ENCODE data around the gene SORBS2.

SORBS2 gene

GRCh38 chr4:185836241-185837084 is 24.5 kb upstream of the SORBS2 start:
- DNase-seq (ENCODE audit: low read depth), result no peak

DNA sequence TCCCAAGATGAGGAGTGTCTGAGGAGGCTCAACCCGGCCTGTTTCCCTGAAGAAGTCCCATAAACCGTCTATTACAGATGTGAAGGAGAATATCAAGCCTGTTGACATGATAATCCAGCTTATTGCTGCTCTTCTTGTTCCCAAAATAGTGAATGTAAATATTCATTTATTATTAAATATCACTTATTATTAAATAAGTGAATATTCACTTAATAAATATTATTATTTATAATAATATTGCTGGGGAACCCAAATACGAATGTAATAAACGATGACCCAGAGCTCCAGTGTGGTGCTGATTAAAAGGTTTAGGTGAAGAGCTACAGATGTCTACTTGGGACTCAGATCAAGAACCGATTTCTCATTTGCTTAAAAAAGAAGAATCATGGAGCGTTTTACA is 23.8 kb upstream of the SORBS2 start:
- DNase-seq (ENCODE audit: low read depth), result no peak

- no peak for DNase-seq (ENCODE audit: low read depth)
Measured at GRCh38 chr4:185835336-185835735, 23.3 kb upstream of the SORBS2 start.

GRCh38 chr4:185834778-185835177 is 22.8 kb upstream of the SORBS2 start:
- no peak for DNase-seq (ENCODE audit: low read depth)

- DNase-seq (ENCODE audit: low read depth), result no peak
Measured at GRCh38 chr4:185834088-185834487, 22.1 kb upstream of the SORBS2 start.

GRCh38 chr4:185833055-185833598 is 21.1 kb upstream of the SORBS2 start:
- DNase-seq (ENCODE audit: low read depth), result no peak

DNA sequence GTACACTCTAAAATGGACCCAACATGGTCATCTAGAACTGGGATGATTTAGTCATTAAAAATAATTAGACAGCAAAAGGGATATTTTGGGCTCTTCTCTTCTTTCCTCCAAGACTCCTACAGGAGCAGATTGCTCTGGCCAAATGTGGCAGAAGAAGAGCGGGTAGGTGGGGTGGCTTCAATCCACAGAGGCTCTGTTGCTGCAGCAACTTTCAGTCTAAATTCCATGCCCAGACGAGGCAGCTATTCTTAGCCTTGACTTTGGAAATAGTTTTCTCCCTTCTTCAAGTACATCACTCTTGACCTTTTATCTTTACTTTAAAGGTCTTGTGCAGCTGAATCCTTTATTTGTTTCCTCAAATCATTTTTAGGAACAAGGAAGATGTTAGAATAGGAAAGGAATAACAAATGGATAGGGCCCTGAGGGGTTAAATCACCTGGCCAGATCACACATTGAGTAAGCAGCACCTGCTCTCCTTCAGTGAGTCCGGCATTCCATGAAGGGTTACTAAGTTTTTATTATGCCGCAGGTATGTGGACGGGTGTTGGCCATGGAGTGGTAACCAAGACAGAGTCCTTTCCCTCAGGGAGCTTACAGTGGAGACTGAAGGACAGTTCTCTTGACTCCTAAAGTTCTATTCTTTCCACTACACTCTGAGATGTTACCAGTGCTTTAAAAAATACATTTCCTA is 19.3 kb upstream of the SORBS2 start:
- no peak for DNase-seq (ENCODE audit: low read depth)

DNA sequence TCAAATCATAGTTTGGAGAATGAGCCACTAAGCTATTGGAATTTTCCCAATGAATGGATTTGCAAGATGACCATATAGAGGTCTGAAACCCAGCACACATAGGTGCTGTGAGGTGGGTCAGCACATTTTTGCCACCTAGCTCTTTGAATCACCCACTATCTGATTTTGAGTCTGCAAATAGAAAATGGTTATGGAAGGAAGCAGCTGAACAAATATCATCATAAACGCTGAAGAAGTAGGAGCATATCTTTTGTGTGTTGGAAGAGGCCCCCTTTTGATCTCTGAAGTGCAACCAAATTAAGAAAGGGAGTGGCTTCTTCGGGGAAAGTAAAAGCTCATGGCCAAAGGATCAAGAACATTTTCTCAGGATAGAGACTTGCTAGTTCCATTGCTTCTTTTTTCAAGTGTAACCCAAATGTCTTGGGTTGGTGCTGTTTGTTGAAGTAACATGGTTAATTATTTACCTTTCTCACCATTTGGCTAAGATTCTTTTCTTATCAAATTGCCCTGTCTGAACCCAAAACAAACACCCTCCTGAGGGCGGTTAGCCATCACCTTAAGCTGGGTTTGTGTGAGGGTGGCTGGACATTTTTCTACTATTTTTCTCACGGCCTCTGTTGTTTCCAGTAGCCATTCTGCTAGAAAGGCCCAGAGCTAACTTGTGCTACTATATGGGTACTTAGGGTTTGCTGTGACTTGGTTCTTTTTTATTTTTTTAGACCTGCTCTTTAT is 18.4 kb upstream of the SORBS2 start:
- no peak for DNase-seq (ENCODE audit: low read depth)

- DNase-seq (ENCODE audit: low read depth), result no peak
Measured at GRCh38 chr4:185826381-185826780, 14.4 kb upstream of the SORBS2 start.

GRCh38 chr4:185825737-185826136 is 13.7 kb upstream of the SORBS2 start:
- no peak for DNase-seq (ENCODE audit: low read depth)

- no peak for DNase-seq (ENCODE audit: low read depth)
Measured at GRCh38 chr4:185822791-185823190, 10.8 kb upstream of the SORBS2 start.

DNA sequence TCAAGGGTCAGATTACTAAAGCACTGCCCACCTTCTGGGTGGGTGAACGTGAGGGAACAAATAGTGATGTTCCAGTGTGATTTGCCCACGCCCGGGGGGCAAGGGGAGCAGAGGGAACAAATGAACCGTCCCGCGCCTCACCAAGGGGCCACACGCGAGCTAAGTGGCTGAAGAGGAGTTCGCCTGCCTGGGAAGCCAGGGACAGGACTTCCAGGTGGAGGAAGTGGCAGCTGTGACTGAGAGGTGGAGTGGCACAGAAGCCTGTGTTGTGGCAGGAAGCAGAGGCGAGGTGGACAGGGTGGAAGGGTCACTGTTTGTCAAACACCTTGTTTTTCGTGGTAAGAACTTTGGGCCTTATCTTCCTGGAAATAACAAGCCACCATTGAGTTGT is 9.0 kb upstream of the SORBS2 start:
- no peak for DNase-seq (ENCODE audit: low read depth)

DNA sequence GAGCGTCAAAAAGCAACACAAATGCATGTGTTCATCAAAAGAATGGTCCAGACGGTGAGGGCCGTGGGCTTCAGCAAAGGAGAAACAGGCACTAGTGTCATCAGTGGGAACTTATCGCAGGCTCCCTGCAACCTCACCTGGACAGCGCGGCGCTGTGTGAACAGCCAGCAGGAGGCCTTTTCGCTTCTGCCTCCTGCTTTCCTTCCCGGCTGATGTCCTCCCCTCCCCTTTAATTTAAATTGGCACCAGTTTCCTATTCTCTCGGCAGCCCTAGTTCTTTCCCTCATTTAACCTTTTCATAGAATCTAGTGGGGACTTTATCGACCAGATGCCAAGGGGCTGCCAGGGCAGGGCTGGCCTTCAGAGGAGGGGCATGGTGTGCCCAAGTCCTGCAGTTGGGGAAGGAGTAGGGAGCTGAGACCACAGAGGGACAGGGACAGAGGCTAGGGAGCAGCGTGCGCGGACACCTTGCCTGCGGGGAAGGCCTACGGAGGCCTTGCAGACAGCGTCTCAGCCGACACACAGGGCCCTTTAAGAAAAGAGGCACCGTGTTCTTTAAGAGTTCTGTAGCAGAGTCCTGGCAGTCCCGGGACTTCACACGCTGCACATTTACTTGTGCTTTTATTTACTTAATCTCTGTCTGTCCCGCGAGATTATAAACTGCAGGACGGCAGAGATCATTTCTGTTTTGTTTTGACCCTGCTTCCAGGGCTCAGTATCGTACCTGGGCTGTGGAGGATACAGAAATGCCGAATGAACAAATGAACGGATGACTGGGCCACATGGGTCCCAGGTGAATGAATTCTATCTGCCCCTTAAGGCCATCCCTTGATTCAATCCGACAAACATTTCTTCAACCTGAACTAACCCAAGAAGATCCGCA is 8.4 kb upstream of the SORBS2 start:
- DNase-seq (ENCODE audit: low read depth), result no peak

GRCh38 chr4:185819144-185819543 is 7.2 kb upstream of the SORBS2 start:
- DNase-seq (ENCODE audit: low read depth), result no peak

- no peak for DNase-seq (ENCODE audit: low read depth)
Measured at GRCh38 chr4:185817403-185817818, 5.4 kb upstream of the SORBS2 start.

DNA sequence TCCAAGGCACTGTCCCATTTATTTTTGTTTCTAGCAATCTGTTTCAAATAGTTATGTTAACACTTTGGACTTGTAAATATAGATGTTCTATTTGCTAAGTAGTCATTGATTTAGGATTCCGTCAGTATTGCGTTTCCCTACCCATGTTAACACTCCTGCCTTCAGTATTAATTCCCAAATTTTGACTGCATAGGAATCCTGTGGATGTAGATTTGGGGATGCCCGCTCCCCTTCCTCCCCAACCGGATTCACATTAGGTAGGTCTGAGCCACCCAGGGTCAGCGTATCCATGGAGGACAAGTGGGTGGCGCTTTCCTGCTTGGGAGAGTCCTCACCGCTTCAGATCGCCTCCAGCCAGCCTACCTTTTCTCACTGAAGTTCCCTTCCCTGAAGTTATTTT is 1.1 kb upstream of the SORBS2 start:
- DNase-seq (ENCODE audit: low read depth), result no peak

- no peak for DNase-seq (ENCODE audit: low read depth)
Measured at GRCh38 chr4:185810746-185811508, 1.1 kb downstream of the SORBS2 start.

- no peak for DNase-seq (ENCODE audit: low read depth)
Measured at GRCh38 chr4:185809533-185810071, 2.4 kb downstream of the SORBS2 start.

- DNase-seq (ENCODE audit: low read depth), result no peak
Measured at GRCh38 chr4:185809121-185809520, 2.9 kb downstream of the SORBS2 start.

DNA sequence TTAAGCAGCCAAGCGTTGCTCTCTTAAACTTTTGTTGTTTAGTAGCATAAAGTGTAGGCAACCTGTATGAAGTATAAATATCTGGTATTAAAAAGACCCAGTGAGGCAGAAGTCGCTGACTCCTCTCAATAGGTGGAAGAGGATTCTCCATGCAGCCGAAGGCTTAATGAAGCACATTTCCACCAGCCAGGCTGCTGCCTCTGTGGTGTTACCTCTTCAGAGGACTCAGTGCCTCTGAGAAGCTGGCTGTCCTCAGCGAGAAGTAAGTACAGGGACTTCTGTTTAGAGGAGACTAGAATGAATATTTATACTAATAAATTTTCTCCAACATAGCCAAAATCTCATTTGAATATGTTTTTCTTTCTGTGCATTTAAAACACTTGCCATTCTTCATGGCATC is 6.0 kb downstream of the SORBS2 start:
- no peak for DNase-seq (ENCODE audit: low read depth)
